RPMI7951 (cell line): ENCODE results near the gene KIRREL3. TPM values are rescaled to one million over a fixed set of nuclear protein-coding genes. Genes with fewer than 3 reads are reported as not detected.

Experiments used
- DNase-seq: peaks from one replicate; pipeline ENCODE4 v3.0.0-alpha.2; 2012; ENCODE audit warnings: low read depth
- total RNA-seq: library from RNA; depleted of rRNA; stranded (reverse); fragments of >200 nt; shearing (Covaris generic); gene quantifications from 2 replicates; pipeline ENCODE4 v1.2.3, GENCODE V29; 2014

The KIRREL3 gene
- total RNA-seq, 1 experiment from 2014 or later: 0.24 TPM

GRCh38 chr11:126636911-126637794, 363.4 kb downstream of the KIRREL3 start:
- peak; percentile 65 for DNase-seq

DNA sequence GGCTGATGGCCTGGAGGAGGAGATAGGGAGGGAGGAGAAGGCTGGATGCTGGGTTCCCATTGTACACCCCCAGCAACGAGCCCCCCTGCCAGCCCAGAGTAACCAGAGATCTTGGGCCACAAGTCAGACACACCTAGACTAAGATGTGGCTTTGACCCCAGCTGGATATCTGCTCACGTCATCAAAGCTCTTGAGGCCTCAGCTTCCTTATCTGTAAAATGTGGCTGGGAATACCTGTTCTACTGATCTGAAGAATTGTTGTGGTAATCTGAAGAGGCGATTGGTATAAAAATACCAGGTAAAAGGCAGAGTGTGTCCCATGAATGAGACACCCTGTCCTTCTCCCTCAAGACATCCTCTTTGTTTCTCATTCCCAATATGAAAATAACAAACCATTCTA, 365.1 kb downstream of the KIRREL3 start:
- DNase-seq: no peak

- no peak for DNase-seq
Observed at GRCh38 chr11:126634963-126635362, 365.6 kb downstream of the KIRREL3 start.

DNA sequence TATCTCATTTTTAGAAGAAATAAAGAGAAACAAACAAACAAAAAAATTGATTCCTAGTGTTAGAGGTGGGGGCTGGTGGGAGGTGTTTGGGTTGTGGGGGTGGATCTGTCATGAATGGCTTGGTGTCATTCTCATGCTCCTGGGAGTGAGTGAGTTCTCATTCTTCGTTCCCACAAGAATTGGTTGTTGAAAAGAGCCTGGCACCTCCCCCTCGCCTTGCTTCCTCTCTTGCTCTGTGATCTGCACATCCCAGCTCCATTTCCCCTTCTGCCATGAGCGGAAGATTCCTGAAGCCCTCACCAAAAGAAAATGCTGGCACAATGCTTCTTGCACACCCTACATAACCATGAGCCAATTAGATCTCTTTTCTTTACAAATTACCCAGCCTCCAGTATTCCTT, 367.2 kb downstream of the KIRREL3 start:
- DNase-seq: no peak

- no peak for DNase-seq
Observed at GRCh38 chr11:126630893-126631798, 369.4 kb downstream of the KIRREL3 start.

DNA sequence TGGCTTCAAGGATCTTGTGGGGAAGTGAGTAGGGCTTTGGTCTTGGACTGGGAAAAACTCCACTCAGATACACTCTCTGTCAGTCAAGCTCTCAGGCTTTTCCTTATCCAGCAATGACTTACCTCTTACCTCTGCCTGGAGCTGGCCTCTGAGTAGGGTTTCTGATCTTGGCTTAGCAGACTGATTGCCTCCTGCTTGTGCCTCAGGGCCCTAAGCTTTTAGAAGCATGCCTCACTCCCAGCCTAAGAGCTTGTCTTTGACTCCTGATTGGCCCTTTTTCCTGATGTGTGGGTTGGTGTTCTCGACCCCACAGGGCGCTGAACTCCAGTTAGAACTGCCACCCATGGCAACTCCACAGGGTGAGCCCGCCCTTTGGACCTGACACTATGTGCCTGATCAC, 370.1 kb downstream of the KIRREL3 start:
- DNase-seq: no peak

GRCh38 chr11:126628790-126629621, 371.6 kb downstream of the KIRREL3 start:
- DNase-seq: no peak

DNA sequence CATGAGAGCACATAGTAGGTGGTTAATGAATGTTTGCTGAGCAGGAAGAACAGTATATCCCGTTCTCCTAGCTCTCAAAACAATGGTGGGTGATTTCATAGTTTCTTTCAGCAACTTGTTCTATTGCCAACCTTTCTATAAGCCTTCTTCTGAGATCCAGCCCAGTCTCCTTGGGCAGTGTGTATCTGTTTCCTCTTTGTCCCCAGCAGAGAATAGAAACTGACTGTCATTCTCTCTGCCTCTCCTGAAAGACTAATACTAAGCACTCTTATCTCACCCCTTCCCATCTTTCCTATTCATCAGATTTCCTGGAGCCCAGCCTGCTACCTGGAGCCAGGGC, 372.1 kb downstream of the KIRREL3 start:
- no peak for DNase-seq

DNA sequence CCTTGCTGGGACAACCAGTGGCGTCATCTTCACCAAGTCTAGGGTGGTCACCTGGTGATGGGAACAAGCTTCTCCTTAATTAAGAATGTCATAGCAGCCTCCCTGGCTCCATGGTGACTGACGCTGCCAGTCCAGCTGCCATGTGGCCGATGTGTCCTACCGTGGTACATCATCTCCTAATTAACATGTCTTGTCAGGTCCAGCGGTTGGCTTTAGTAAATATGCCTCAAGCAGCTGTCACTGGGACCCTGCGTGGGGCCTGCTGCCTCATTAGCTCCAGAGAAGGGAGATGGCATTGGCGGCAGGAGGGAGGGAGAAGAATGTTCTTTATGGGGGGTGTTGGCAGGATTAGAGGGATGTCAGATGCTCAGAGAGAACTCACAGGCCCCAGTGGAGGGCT, 373.1 kb downstream of the KIRREL3 start:
- DNase-seq: no peak

- DNase-seq: no peak
Observed at GRCh38 chr11:126624506-126624905, 376.1 kb downstream of the KIRREL3 start.

DNA sequence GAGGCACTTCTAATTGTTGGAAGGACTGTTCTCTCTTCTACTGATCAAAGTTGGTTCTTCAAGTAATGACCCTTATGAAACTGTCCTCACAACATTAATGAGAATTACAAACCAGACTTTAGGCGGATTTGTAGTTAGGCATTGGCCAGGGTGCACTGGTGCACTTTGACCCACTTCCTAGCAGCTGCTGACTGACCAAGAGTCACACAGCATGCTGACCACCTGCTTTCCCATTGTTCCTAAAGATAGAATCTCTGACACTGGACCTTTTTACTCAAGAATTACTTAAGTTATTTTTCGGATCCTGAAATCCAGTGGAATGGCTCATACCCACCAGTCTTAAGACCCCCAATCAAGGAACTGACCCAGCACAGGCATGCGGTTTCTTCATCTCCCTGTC, 381.1 kb downstream of the KIRREL3 start:
- DNase-seq: no peak

- DNase-seq: no peak
Observed at GRCh38 chr11:126615845-126616244, 384.7 kb downstream of the KIRREL3 start.

DNA sequence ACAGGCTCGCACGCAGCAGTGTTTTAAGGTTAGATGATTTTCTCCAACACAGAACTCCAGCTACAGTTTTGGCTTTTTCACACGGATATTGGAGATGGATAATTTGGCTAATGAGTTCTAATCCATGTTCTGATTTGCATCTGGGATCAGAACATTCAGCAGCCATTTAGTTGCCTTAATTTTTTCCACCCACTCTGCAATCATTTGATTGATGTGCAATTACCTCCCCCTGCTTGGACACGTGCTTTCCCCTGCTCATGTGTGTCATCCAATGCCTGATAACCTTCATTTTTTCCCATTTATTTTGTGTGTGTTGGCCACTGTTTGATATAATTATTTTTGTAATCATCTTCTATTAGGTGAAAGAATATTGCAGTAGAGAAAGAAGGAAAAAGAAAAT, 387.3 kb downstream of the KIRREL3 start:
- DNase-seq: no peak

DNA sequence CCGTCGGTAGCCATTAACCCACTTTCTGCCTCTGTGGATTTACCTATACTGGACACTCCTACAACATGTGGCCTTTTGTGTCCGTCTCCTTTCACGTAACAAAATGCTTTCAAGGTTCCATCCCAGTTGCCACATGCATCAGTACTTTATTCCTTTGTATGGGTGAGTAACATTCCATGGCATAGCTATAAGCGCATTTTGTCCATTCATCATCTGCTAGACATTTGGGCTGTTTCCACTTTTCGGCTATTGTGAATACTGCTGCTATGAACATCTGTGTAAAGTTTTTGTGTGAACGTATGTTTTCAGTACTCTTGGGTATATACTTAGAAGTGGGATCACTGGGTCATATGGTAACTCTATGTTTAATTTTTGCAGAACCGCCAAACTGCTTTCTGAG, 387.9 kb downstream of the KIRREL3 start:
- no peak for DNase-seq

DNA sequence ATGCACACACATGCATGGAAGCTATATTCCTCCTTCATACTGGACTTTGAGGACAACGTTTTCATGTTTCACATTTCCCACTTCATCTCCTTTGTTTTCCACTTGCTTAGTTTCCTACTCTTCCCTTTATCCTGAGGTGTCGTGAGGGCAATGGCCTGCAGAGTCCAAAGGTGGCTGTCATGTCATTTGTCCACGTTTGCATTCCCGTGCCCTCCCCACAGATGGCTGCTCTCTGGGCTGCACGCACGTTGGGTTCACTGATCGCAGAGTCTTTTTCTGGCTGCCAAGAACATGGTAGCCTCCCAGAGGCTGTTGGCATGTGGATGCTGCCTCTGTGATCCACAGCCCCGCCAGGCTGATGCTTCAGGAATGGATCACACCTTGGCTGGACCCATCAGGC, 389.1 kb downstream of the KIRREL3 start:
- DNase-seq: no peak

- DNase-seq: no peak
Observed at GRCh38 chr11:126608658-126609057, 391.9 kb downstream of the KIRREL3 start.

DNA sequence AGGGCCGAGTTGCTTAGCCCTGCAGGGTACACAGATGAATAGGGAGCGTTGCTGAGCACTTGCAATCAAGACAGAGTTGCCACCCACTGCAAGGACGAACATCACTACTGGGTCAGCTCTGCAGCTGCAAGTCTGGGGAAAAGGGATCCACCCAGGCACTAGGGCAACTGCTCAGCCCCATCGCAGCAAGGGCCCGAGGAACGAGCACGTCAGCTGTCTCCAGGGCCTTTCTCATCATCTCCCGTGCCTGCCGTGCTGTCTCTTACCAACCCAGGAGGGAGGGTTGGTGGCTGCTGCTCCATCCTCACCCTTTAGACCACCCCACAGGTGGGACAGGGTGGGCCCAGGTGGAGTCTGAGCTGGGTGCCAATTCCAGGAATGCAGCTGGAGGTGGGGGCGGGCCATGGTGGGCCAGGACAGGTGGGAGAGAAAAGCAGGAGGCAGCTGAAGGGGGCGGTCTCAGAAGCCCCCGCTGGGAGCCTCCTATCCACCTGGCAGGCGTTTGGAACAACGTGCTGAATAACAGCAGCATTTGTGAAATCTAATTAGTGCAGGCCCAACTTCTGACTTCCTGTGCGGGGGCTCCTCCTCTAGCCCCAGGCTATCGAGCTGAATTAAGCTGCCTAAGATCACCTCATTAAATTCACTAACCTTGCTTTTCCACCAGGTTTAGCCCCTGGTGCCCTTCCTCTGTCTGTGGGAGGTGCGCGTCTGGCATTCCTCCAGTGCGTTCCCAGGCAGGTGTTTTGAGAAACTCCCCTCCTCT, 392.6 kb downstream of the KIRREL3 start:
- DNase-seq: no peak

- peak; percentile 56 for DNase-seq
Observed at GRCh38 chr11:126607374-126607773, 393.2 kb downstream of the KIRREL3 start.

GRCh38 chr11:126606484-126606883, 394.1 kb downstream of the KIRREL3 start:
- DNase-seq: no peak

DNA sequence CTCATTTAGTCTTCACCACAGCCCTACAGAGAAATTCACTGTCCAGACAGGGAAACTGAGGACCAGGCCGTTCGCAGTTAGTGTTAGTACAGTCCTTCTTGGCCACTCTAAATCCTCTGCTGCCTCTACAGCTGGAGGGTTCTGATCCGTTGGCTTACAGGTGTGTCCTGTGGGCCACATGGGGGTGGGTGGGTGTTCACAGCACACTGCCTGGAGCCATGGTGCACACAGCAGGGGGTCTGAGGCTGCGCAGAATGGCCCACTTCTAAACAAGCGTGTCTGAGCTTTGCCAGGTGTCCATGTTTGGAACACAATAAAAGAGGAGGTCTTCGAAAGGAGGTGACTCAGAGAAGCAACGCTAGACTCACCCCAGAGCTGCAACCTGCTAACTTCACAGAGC, 396.1 kb downstream of the KIRREL3 start:
- no peak for DNase-seq

GRCh38 chr11:126603486-126603885, 397.1 kb downstream of the KIRREL3 start:
- no peak for DNase-seq
